ENCODE data around the gene FCAMR.

DNA sequence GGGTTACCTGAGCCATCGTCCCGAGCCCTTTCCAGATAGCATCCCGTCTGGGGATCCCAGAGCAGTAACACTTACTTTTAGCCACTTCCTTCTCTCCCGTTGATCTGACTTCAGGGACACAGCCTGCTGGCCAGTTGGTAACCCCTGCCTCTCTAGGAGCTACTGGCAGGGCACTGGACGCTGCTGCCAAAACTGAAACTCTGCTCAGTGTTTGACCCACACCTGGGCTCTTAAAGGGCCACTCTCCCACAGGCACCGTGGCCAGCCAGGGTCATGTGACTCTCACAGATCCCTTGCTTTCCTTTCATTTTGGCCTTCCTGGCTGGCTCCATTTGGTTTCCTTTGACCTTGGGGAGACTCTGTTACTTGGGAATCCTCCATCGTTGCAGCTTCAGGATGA is 24.0 kb downstream of the FCAMR start, which contains the start of gene PIGR:
- TF ChIP-seq CTCF (conservative IDR thresholded peaks at IDR 0.05 in 1 of 2, IDR thresholded peaks at IDR 0.05 in 1 of 2; ENCODE audit: extremely low read depth in 1 of 2, insufficient read depth in 1 of 2, low read depth in 1 of 2, low read length in 2 of 2), result no peak
- TF ChIP-seq EZH2 (IDR thresholded peaks at IDR 0.05; ENCODE audit: borderline replicate concordance, low read length), result no peak

All from mammary epithelial cell (primary cell).